Measurements from ENCODE around the gene FCRL3.

DNA sequence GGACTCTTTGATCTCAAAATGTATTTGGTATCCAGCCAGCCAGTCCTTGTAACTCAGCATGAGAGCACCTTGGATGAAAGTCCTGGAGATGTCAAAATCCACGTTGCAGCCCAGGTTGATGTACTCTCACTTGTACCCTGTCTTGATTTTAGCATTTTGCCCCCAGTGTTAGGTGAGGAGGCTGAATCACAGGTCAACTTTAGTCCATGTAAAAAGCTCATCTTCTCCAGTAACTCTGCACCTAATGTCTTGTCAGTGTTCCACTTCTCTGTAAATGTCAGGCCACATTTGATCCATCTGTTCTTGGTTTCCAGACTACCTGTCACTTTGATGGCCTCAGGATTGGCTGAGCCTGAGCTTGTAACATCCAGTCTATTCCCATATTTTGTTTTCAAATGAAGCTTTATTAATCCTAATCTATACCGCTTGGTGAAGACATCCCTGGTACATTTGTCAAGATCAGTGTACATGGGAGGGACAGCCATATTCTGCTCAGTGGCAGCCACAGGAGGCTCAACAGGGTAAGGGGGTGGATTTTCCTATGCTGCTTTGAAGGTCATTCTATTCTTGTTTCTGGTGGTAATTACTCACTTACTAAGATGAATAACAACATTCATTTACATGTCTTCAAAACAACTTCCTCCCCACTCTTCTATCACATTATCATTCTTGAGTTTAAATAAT lies 24.1 kb upstream of the FCRL3 start:
- TF ChIP-seq EP300 (IDR thresholded peaks at IDR 0.05) (no peak), POLR2A (IDR thresholded peaks at IDR 0.05; ENCODE audit: low read depth) (no peak)
- TF ChIP-seq, protein P1, sequence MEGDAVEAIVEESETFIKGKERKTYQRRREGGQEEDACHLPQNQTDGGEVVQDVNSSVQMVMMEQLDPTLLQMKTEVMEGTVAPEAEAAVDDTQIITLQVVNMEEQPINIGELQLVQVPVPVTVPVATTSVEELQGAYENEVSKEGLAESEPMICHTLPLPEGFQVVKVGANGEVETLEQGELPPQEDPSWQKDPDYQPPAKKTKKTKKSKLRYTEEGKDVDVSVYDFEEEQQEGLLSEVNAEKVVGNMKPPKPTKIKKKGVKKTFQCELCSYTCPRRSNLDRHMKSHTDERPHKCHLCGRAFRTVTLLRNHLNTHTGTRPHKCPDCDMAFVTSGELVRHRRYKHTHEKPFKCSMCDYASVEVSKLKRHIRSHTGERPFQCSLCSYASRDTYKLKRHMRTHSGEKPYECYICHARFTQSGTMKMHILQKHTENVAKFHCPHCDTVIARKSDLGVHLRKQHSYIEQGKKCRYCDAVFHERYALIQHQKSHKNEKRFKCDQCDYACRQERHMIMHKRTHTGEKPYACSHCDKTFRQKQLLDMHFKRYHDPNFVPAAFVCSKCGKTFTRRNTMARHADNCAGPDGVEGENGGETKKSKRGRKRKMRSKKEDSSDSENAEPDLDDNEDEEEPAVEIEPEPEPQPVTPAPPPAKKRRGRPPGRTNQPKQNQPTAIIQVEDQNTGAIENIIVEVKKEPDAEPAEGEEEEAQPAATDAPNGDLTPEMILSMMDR (IDR thresholded peaks at IDR 0.05) = no peak

Measured in esophagus muscularis mucosa (tissue), 4 donors.